GM21576 (cell line): ENCODE results near the gene MRPS17.

Experiments
- ATAC-seq: cut with Tn5 transposase; IDR thresholded peaks from one replicate; pipeline ENCODE4 v1.9.1; 2021; ENCODE audit warnings: mild to moderate bottlenecking, moderate library complexity; ENCODE audit not compliant: unreplicated experiment

MRPS17 gene

GRCh38 chr7:55970561-55970960, 18.9 kb downstream of the MRPS17 start:
- ATAC-seq, result no peak

- no peak for ATAC-seq
Measured at GRCh38 chr7:55970978-55971377, 19.3 kb downstream of the MRPS17 start.

GRCh38 chr7:55973747-55974250, 22.1 kb downstream of the MRPS17 start:
- ATAC-seq, result no peak

- ATAC-seq, result no peak
Measured at GRCh38 chr7:55975988-55976633, 24.4 kb downstream of the MRPS17 start.

- no peak for ATAC-seq
Measured at GRCh38 chr7:55977831-55978230, 26.2 kb downstream of the MRPS17 start.

GRCh38 chr7:55980266-55980665, 28.6 kb downstream of the MRPS17 start:
- no peak for ATAC-seq

- no peak for ATAC-seq
Measured at GRCh38 chr7:55983537-55983936, 31.9 kb downstream of the MRPS17 start.

GRCh38 chr7:55992346-55992745, 40.7 kb downstream of the MRPS17 start:
- no peak for ATAC-seq

GRCh38 chr7:55996856-55997500, 45.3 kb downstream of the MRPS17 start:
- no peak for ATAC-seq

- ATAC-seq, result no peak
Measured at GRCh38 chr7:56003749-56004148, 52.1 kb downstream of the MRPS17 start.
